SW480 (cell line): ENCODE data around the gene SBF2.

Source experiments
- DNase-seq: peaks from one replicate; pipeline ENCODE4 v3.0.0-alpha.2; 2016; ENCODE audit warnings: low spot score

Gene SBF2

GRCh38 chr11:9896902-9897301, 397.1 kb downstream of the SBF2 start:
- no peak for DNase-seq

GRCh38 chr11:9895006-9895405, 399.0 kb downstream of the SBF2 start:
- DNase-seq, result no peak

DNA sequence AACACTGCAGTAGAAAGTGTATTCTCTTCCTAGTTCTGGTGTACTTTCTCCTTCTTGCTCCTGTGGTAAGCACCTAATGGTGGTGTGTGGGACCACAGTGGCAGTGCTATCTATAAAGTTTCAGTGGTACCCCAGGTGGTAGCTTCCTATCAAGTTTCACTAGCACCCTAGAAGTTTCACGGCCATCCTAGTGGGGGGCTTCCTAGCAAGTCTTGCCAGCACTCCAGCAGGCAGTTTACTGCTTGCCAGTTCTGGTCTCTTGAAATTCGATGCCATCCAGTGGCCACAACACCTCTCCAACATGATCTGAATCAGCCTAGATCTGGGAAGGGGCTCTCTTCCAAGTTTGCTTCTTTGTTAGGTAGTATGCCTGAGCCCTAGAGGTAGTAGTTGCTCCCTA, 400.5 kb downstream of the SBF2 start:
- no peak for DNase-seq

GRCh38 chr11:9888938-9889337, 405.1 kb downstream of the SBF2 start:
- DNase-seq, result no peak

DNA sequence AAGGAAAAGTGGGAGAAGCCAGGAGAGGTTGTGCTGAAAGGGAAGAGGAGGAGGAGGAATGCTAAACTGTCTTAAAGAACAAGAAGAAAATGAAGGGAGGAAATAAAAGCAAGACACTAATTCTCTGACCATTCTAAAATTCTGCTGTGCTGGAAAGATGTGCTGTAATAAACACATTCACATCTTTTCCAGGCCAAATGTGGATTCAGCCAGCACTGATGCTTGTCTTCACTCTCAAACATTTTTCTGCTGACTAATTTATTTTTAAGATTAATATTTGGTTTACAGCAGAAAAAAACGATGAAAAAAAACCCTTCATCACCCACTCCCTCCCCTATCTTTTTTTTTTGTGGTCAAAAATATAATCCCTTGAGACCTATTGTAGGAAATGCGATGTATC, 406.5 kb downstream of the SBF2 start:
- DNase-seq, result no peak

DNA sequence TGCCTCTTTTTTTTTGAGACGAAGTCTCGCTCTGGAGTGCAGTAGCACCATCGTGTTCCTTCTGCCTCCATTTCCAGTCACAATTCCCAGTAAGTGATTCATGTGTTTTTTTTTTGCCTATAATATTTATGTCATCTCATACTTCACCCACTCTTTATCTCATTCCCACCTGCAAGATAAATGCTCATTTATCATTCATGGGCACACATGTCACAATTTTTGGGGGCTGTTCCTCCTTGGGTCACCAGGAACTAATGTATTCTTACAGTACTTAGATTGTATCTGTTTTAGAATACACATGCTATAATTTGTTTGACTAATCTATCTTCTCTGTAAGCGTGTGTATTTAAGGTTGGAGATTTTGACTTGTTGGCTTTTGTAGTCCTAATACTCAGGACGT, 407.4 kb downstream of the SBF2 start:
- DNase-seq, result no peak

GRCh38 chr11:9884601-9885000, 409.4 kb downstream of the SBF2 start:
- no peak for DNase-seq

- no peak for DNase-seq
Measured at GRCh38 chr11:9880657-9881056, 413.4 kb downstream of the SBF2 start.

- DNase-seq, result no peak
Measured at GRCh38 chr11:9878936-9879335, 415.1 kb downstream of the SBF2 start.

- no peak for DNase-seq
Measured at GRCh38 chr11:9876331-9876730, 417.7 kb downstream of the SBF2 start.

GRCh38 chr11:9875862-9876261, 418.2 kb downstream of the SBF2 start:
- no peak for DNase-seq

DNA sequence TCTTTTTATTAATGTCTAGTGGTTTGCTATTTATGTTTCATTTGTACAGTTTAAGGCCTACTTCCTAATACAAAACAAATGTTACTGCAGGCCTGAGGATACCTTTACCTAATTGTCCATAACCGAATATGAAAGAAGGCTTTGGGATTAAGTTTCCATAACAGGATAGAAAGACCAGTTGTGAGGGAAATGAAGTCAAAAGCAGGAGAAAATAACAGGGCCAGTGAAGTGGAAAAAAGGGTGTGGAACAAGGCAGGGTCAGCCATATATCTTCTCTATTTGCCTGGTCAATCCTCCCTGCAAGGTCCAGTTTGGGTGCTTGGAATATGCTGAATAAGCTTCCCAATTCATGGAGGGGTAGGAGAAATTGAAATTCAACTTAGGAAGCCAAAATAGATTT, 418.6 kb downstream of the SBF2 start:
- DNase-seq, result no peak

GRCh38 chr11:9874466-9874865, 419.6 kb downstream of the SBF2 start:
- DNase-seq, result no peak

DNA sequence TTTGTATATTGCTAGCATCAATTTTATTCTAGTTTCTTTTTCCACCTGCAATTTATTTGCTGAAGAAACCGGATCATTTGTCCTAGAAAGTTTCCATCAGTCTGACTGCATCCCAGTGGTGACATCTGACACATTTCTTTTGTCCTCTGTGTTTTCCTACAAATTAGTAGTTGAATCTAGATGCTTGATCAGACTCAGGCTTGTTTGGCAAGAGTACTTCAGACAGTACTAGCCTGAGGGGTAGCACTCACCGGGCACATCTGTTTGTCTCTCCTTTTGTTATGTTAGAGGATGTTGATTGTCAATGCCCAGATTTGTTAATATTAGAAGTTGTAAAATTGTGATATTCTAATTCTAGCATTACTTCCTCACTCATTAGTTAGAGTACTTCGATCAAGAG, 425.4 kb downstream of the SBF2 start:
- no peak for DNase-seq

- no peak for DNase-seq
Measured at GRCh38 chr11:9862981-9863380, 431.0 kb downstream of the SBF2 start.

DNA sequence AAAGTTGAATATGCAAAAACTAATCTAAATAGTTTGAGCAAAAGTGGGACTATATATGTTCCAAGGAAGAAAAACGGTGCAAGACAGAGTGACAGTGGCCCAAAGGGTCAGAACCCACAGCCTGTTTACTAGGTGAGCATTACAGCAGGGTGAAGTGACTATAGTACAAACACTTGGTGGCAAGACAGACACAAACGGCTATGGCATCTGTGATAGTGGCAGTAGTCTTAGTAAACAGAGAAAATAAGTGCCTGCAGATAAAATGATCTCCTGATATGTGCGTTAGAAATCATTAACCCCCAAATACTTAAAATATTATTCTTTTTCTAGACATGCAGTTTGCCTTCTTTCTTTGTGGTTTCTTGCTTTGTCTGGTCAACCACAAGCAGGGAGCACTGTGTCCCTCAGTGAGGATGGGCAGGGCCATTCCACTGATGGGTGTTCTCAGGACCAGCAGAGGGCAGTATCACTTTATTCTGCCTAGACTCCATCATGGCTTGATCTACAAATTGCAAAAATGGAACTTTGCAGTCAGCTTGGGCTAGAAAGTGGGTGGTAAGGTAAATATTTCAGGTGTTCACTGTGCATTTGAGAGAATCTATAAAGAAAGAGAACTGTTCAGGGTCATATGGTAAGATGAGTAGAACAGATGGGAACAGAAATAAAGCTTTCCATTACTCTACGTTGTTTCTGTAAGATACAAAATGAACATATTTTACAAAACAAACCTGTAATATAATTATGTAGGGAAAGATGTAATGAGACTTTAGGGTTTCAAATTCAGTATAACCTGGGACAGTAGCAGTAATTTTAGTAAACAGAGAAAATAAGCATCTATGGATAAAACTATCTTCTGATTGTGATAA, 431.9 kb downstream of the SBF2 start:
- DNase-seq, result peak; percentile 57

DNA sequence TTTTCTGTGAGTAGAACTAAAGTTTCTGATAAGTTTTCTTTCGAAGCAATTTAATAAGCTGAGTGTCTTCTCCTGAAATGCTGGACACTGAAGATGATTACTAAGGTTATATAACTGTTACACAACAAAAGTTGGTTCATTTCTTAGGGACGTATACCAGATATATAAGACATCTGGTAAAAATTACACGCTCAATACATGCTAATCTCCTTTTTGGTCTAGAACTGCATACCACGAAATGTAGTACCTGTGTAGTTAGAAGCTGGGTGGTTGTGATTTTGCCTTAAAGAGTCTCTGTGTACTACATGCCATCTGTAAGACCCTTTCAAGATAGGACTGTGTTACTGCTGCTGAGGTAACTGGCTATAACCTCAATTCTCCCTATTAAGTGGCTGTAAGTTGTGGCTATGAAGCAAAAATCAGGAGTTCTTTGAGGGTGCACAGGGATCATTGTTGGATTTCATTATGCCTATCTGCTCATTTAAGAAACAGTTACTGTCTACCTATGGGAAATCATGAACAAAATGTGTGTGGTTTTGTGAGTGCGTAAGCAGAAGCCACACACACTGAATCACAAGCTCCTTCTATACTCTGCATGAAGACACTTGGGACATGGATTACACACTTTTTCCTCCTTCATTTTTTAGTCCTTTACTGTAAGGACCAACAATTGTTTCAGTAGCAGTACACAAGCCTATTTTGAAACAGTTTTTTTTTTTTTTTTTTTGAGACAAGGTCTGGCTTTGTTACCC, 434.3 kb downstream of the SBF2 start:
- DNase-seq, result no peak

- DNase-seq, result no peak
Measured at GRCh38 chr11:9858822-9859221, 435.2 kb downstream of the SBF2 start.

GRCh38 chr11:9858218-9858617, 435.8 kb downstream of the SBF2 start:
- no peak for DNase-seq

DNA sequence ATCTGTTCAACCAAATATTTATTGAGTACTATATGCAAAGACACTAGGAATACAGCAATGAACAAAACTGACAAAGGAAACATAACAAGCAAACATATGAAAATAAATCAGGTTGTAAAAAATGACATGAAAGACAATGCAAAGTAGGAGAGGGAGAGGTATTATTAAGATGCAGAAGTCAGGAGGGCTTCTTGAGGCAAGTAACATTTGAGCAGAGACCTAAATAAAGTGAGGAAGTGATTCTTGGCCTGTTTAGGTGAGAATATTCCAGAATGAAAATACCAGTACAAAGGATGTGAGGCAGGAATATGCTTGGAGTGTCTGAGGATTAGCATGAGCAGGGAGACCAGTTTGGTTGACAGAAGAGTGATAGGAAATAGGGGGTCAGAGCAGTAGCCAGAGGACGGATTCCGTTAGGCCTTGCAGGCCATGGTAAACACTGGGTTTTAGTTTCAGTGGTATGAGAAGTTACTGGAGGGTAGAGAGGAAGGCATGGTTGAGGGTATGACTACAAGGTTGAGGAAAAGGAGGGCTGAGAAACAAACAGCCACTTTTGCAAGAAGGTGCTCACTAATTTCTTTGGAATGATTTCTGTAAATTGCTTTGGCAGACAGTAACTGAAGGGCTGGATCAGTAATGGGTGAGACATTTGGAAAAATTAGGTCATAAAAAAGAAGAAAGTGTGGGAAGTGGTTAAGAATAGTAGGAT, 438.3 kb downstream of the SBF2 start:
- DNase-seq, result no peak

GRCh38 chr11:9853929-9854552, 440.0 kb downstream of the SBF2 start:
- DNase-seq, result no peak

DNA sequence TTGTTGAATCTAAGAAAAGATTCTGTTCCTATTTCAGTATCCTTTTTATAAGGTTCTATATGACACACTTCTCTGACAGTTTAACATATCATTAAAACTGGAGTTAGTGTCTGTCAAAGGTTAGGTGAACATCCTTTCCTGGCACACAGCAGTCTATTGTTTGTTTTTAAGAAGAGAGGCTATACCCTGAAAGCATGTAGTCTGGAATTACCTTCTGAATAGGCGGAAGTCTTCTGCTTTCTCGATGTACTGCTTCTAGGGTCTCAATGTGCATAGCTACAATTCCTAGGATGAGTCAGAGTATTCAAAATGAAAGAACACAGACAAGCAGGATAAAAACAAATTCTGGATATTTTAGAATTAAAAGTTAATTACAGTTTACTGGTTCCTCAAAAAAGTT, 441.6 kb downstream of the SBF2 start:
- no peak for DNase-seq
